Gastroesophageal sphincter (tissue), 4 donors: ENCODE results near the gene TPGS1. TPM values are rescaled to one million over a fixed set of nuclear protein-coding genes. Genes with fewer than 3 reads are reported as not detected.

Experiments used
- ATAC-seq: fragments of 150-250 bp; one replicate; pipeline ENCODE4 v1.9.1; 2016; ENCODE audit warnings: mild to moderate bottlenecking, moderate library complexity
- H3K27ac ChIP-seq, 4 donors: fragments of 200-600 bp; sonication (generic) in 3 of 4; 1 replicate in 3 of 4; 2 replicates in 1 of 4; pipeline ENCODE4 v1.5.1; 2016 to 2019
- H3K27me3 ChIP-seq: fragments of 200-600 bp; sonication (generic); one replicate; pipeline ENCODE4 v1.5.1; 2019
- H3K36me3 ChIP-seq, 2 donors: fragments of 200-600 bp; sonication (generic); one replicate each; pipeline ENCODE4 v1.5.1; 2019; ENCODE audit warnings: control low read depth in 1 of 2
- H3K4me1 ChIP-seq, 3 donors: fragments of 200-600 bp; sonication (generic); 1 replicate in 2 of 3; 2 replicates in 1 of 3; pipeline ENCODE4 v1.5.1; 2016 to 2019; ENCODE audit warnings: control low read depth in 2 of 3
- H3K4me3 ChIP-seq, 2 donors: fragments of 200-600 bp; sonication (generic); one replicate each; pipeline ENCODE4 v1.5.1; 2019; ENCODE audit warnings: mild to moderate bottlenecking in 1 of 2, moderate library complexity in 1 of 2
- H3K9me3 ChIP-seq, 3 donors: fragments of 200-600 bp; sonication (generic); one replicate each; pipeline ENCODE4 v1.5.1; 2017 to 2019; ENCODE audit warnings: control low read depth in 2 of 3
- EP300 ChIP-seq: sonication (generic); formaldehyde crosslinking; IDR thresholded peaks from one replicate; pipeline ENCODE4 v1.6.1; 2017; ENCODE audit warnings: antibody characterized with exemption, mild to moderate bottlenecking
- POLR2A ChIP-seq, 2 donors: fragments of 450-650 bp; IDR thresholded peaks; one replicate each; pipeline ENCODE4 v1.6.1; 2017; ENCODE audit warnings: antibody characterized with exemption in 2 of 2, mild to moderate bottlenecking in 2 of 2, moderate library complexity in 1 of 2
- POLR2AphosphoS5 ChIP-seq: sonication (generic); formaldehyde crosslinking; IDR thresholded peaks from one replicate; pipeline ENCODE4 v1.6.1; 2017; ENCODE audit warnings: antibody characterized with exemption
- WGBS, 2 donors: methylation state at CpG; one replicate each; pipeline ENCODE4 v1.1.5; 2018; ENCODE audit warnings: low coverage in 1 of 2; 5-methylcytosine and 5-hydroxymethylcytosine counted together
- total RNA-seq, 4 donors: library from RNA; depleted of rRNA; stranded (reverse); fragments of >200 nt; gene quantifications; one replicate each; pipeline ENCODE4 v1.1.0, GENCODE V29; 2016
- TF ChIP-seq, protein P1 (sequence below), 4 experiments: fragments of 200-600 bp in 2 of 4; fragments of 450-650 bp in 2 of 4; sonication (generic) in 1 of 4; IDR thresholded peaks; one replicate each; pipeline ENCODE4 v1.5.1; 2017 to 2019; ENCODE audit warnings: antibody characterized with exemption in 4 of 4, mild to moderate bottlenecking in 2 of 4, moderate library complexity in 2 of 4

The TPGS1 gene
- total RNA-seq, 4 donors from 2014 or later = 50.3 to 83.9 (median 69.7) TPM

DNA sequence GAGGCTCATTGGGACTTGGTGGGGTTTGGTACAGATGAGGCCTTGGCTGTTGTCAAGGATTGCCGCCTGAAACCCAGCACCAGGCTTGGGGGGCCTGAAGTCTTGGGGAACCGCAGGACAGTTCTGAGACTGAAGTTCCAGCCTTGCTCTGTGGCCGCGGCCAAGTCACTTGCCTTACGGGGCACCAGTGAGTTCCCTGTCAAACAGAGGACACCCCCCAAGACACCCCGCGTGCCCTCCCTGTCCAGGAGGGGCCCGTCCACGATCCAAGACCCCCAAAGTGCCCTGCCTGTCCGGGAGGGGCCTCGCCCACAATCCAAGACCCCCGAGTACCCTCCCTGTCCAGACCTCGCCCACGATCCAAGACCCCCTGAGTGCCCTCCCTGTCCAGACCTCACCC, 26.8 kb downstream of the TPGS1 start:
- Histone ChIP-seq H3K27me3 (no peaks in the 10 kb centered on the region), H3K27ac (peak overlapping the region in 3 of 4 donors; percentile 97 to 98 (median 98)), H3K36me3 (peaks cover 3 to 40% of the 10 kb centered on the region in 2 donors), H3K4me1 (peaks cover 0 to 50% (median 21%) of the 10 kb centered on the region in 3 donors), H3K9me3 (no peaks in the 10 kb centered on the region), H3K4me3 (peak overlapping the region in 1 of 2 donors; percentile 99)
- TF ChIP-seq POLR2A (IDR thresholded peaks at IDR 0.05) = no peak
- no peak for TF ChIP-seq EP300
- TF ChIP-seq, protein P1, sequence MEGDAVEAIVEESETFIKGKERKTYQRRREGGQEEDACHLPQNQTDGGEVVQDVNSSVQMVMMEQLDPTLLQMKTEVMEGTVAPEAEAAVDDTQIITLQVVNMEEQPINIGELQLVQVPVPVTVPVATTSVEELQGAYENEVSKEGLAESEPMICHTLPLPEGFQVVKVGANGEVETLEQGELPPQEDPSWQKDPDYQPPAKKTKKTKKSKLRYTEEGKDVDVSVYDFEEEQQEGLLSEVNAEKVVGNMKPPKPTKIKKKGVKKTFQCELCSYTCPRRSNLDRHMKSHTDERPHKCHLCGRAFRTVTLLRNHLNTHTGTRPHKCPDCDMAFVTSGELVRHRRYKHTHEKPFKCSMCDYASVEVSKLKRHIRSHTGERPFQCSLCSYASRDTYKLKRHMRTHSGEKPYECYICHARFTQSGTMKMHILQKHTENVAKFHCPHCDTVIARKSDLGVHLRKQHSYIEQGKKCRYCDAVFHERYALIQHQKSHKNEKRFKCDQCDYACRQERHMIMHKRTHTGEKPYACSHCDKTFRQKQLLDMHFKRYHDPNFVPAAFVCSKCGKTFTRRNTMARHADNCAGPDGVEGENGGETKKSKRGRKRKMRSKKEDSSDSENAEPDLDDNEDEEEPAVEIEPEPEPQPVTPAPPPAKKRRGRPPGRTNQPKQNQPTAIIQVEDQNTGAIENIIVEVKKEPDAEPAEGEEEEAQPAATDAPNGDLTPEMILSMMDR (IDR thresholded peaks at IDR 0.05) = no peak
- no peak for TF ChIP-seq POLR2AphosphoS5
- ATAC-seq = no peak
- WGBS, 2 donors = 50 to 65% methylated on average over 1 to 12 of the region's 14 CpGs

DNA sequence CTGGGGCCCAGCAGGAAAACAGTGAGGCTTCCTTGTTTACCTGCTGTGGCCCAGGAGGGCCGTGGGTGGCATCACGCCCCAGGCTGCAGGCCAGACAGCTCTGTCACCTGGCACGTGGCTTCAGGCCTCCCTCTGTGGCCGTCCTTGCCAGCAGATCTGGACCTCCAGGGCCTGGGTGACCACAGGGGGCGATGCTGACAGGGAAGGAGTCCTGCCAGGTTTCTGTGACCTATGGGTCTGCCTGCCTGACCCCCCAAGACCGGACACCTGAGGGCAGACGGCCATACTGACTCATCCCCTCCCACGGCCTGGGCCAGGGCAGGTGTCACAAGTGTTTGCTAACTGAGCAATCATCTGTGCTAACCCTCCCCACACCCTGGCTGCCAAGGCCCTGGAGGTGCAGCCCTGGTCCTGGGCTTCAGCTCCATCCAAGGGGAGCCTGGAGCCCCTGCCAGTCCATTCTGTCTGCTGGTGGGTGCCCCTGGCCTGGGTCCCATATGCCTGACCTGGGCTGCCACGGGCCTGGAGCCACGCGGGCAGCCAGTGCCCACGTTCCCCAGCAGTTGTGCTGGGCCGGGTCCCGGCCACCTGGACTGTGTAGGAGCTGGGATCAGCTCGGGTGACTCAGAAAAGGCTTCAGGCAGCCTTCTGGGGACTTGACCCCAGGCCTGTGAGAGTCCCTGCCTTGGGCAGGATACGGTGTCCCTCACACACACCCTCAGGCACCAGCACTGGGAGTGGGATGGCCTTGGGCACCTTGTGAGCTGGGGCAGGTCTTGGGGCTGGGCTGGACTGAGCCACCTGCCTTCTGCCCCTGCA, 27.9 kb downstream of the TPGS1 start:
- H3K4me1 ChIP-seq = peaks cover 0 to 53% (median 21%) of the 10 kb centered on the region in 3 donors
- no CpG with 5 or more reads among the region's 16 CpGs for WGBS, 2 donors

DNA sequence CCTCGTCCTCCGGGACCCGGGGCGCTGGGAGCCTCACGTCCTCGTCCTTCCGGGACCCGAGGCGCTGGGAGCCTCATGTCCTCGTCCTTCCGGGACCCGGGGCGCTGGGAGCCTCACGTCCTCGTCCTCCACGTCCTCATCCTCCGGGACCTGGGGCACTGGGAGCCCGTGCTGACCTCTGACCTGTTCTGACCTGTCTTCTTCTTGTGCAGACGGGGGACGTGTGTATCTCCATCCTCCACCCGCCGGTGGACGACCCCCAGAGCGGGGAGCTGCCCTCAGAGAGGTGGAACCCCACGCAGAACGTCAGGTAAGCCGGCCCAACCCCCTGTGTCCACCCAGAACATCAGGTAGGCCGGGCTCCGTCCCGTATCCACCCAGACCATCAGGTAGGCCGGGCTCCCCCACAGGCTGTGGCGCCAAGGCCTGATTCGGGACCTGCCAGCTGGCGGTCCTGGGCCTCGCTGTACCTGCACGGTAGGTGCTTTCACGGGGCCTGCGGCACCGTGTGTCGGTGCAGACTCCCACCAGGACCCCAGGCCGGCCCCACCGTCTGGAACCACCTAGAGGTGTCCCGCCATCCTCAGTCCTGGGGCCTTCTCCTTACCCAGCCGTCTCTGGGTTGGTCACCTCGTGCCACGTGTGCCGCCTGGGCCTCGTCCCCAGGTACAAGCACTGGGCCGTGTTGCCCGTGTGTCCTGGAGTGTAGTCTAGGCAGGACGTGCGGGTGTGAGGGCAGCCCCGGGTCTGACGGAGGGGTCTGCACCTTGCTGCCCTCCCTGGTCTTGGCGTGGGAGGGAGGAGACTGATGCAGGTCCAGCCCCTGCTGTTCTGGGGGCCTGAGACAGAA, 29.0 kb downstream of the TPGS1 start:
- no CpG with 5 or more reads among the region's 55 CpGs for WGBS, 2 donors
- Histone ChIP-seq H3K27me3 (no peaks in the 10 kb centered on the region), H3K9me3 (no peaks in the 10 kb centered on the region), H3K4me1 (peaks cover 0 to 45% (median 21%) of the 10 kb centered on the region in 3 donors), H3K36me3 (peaks cover 3 to 54% of the 10 kb centered on the region in 2 donors), H3K27ac (no peak overlapping the region), H3K4me3 (no peak overlapping the region)
- ATAC-seq = no peak
- TF ChIP-seq POLR2A (IDR thresholded peaks at IDR 0.05) = no peak
- no peak for TF ChIP-seq POLR2AphosphoS5
- TF ChIP-seq EP300 = no peak
- TF ChIP-seq, protein P1 (IDR thresholded peaks at IDR 0.05) = no peak

More for the DNA sequence above, 27.9 kb downstream of the TPGS1 start:
- Histone ChIP-seq H3K27ac (peak overlapping the region in 3 of 4 donors; percentile 51 to 98 (median 55)), H3K9me3 (no peaks in the 10 kb centered on the region), H3K36me3 (peaks cover 3 to 48% of the 10 kb centered on the region in 2 donors), H3K27me3 (no peaks in the 10 kb centered on the region), H3K4me3 (no peak overlapping the region)
- ATAC-seq = no peak
- TF ChIP-seq POLR2A (IDR thresholded peaks at IDR 0.05) (no peak), EP300 (no peak), POLR2AphosphoS5 (no peak)
- TF ChIP-seq, protein P1 (IDR thresholded peaks at IDR 0.05) = no peak

DNA sequence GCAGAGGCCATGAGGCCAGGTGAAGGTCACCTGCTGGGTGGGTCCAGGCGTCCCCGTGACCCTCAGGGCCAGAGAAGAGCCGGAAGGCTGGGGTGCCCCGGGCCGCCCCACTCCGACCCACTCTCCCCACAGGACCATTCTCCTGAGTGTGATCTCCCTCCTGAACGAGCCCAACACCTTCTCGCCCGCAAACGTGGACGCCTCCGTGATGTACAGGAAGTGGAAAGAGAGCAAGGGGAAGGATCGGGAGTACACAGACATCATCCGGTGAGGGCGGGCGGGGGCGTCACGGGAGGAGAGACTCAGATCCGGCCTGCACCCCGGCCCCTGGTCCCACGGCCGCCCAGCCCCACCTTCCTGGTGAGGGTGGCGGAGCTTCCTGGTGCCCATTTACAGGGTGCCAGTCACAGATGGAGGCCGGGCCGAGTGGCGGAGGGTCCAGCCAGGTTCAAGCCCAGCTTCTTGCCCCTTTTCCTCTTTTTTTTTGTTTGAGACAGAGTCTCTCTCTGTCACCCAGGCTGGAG, 29.6 kb downstream of the TPGS1 start:
- H3K27me3 ChIP-seq = no peaks in the 10 kb centered on the region
- no peak for TF ChIP-seq POLR2A (IDR thresholded peaks at IDR 0.05)
- no peaks in the 10 kb centered on the region for H3K9me3 ChIP-seq
- 100% methylated on average over 3 to 5 of the region's 26 CpGs for WGBS, 2 donors
- ATAC-seq = no peak
- H3K4me3 ChIP-seq = no peak overlapping the region
- peaks cover 0 to 45% (median 21%) of the 10 kb centered on the region in 3 donors for H3K4me1 ChIP-seq
- H3K36me3 ChIP-seq = peaks cover 3 to 61% of the 10 kb centered on the region in 2 donors
- no peak overlapping the region for H3K27ac ChIP-seq
